ENCODE data around the gene TEAD1. TPM values are rescaled to one million over a fixed set of nuclear protein-coding genes. Genes with fewer than 3 reads are reported as not detected.

Gene TEAD1
- total RNA-seq, 1 experiment from 2014 or later, result 102 TPM

- Histone ChIP-seq H3K27ac (ENCODE audit: low read length) (no peak overlapping the region), H3K36me3 (ENCODE audit: control insufficient read depth, insufficient read depth, low read length) (peaks cover 3% of the 10 kb centered on the region; the same call in 1 of the 2 replicates), H3K4me1 (ENCODE audit: control insufficient read depth, insufficient read depth, low read length) (peaks cover 13% of the 10 kb centered on the region), H3K27me3 (ENCODE audit: control insufficient read depth, insufficient read depth, low read length) (no peaks in the 10 kb centered on the region), H3K4me3 (ENCODE audit: low read depth in 2 of 2, low read length in 2 of 2) (no peak overlapping the region), H3K9me3 (ENCODE audit: control insufficient read depth, insufficient read depth, low read depth, low read length) (no peaks in the 10 kb centered on the region)
- ChIA-PET CTCF (no interaction called here), POLR2A (no interaction called here)
- no TSS peak for BruUV-seq (replicated peaks)
- no peak for ATAC-seq
- in situ Hi-C loops (cut with HindIII; ENCODE audit: low pct_unique_long_range_greater_than_20kb, low sequenced_read_pairs), result no loop called here
- intact Hi-C loops (cut with micrococcal nuclease; ENCODE audit: unreplicated experiment), result no loop called here
- TF ChIP-seq, protein P1, sequence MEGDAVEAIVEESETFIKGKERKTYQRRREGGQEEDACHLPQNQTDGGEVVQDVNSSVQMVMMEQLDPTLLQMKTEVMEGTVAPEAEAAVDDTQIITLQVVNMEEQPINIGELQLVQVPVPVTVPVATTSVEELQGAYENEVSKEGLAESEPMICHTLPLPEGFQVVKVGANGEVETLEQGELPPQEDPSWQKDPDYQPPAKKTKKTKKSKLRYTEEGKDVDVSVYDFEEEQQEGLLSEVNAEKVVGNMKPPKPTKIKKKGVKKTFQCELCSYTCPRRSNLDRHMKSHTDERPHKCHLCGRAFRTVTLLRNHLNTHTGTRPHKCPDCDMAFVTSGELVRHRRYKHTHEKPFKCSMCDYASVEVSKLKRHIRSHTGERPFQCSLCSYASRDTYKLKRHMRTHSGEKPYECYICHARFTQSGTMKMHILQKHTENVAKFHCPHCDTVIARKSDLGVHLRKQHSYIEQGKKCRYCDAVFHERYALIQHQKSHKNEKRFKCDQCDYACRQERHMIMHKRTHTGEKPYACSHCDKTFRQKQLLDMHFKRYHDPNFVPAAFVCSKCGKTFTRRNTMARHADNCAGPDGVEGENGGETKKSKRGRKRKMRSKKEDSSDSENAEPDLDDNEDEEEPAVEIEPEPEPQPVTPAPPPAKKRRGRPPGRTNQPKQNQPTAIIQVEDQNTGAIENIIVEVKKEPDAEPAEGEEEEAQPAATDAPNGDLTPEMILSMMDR (IDR thresholded peaks at IDR 0.05), result peak; percentile 38; the same call in 1 of the 2 replicates
- no peak for TF ChIP-seq TCF7L2 (IDR thresholded peaks at IDR 0.05; ENCODE audit: low read depth, low read length)
- no peak for TF ChIP-seq REST (IDR thresholded peaks at IDR 0.05; ENCODE audit: insufficient read depth in 1 of 2, low read depth in 2 of 2, low read length in 1 of 2)
- TF ChIP-seq SIN3A (IDR thresholded peaks at IDR 0.05; ENCODE audit: borderline replicate concordance, insufficient read depth, low read depth, low read length), result no peak
- TF ChIP-seq POLR2AphosphoS5 (IDR thresholded peaks at IDR 0.05; ENCODE audit: low read depth, low read length), result no peak
- no peak for DNase-seq (ENCODE audit: low read depth, low spot score)
These were observed 86.8 kb downstream of the TEAD1 start for GRCh38 chr11:12761029-12761428.

GRCh38 chr11:12762278-12762677 is 88.1 kb downstream of the TEAD1 start:
- no peaks in the 10 kb centered on the region for H3K9me3 ChIP-seq (ENCODE audit: control insufficient read depth, insufficient read depth, low read depth, low read length)
- intact Hi-C loops (cut with micrococcal nuclease; ENCODE audit: unreplicated experiment), result no loop called here
- peaks cover 3% of the 10 kb centered on the region; the same call in 1 of the 2 replicates for H3K36me3 ChIP-seq (ENCODE audit: control insufficient read depth, insufficient read depth, low read length)
- TF ChIP-seq POLR2AphosphoS5 (IDR thresholded peaks at IDR 0.05; ENCODE audit: low read depth, low read length) (no peak), REST (IDR thresholded peaks at IDR 0.05; ENCODE audit: insufficient read depth in 1 of 2, low read depth in 2 of 2, low read length in 1 of 2) (no peak), SIN3A (IDR thresholded peaks at IDR 0.05; ENCODE audit: borderline replicate concordance, insufficient read depth, low read depth, low read length) (no peak), TCF7L2 (IDR thresholded peaks at IDR 0.05; ENCODE audit: low read depth, low read length) (no peak)
- TF ChIP-seq, protein P1 (IDR thresholded peaks at IDR 0.05), result no peak
- DNase-seq (ENCODE audit: low read depth, low spot score) (no peak), ATAC-seq (no peak)
- CTCF ChIA-PET, result no interaction called here
- peaks cover 10% of the 10 kb centered on the region for H3K4me1 ChIP-seq (ENCODE audit: control insufficient read depth, insufficient read depth, low read length)
- POLR2A ChIA-PET, result no interaction called here
- H3K27me3 ChIP-seq (ENCODE audit: control insufficient read depth, insufficient read depth, low read length), result no peaks in the 10 kb centered on the region
- no peak overlapping the region for H3K4me3 ChIP-seq (ENCODE audit: low read depth in 2 of 2, low read length in 2 of 2)
- H3K27ac ChIP-seq (ENCODE audit: low read length), result no peak overlapping the region
- BruUV-seq (replicated peaks), result no TSS peak
- in situ Hi-C loops (cut with HindIII; ENCODE audit: low pct_unique_long_range_greater_than_20kb, low sequenced_read_pairs), result no loop called here
